K562 (cell line): ENCODE results near the gene FAM193A.

Source experiments
- CC2D1A ChIP-seq: fragments of 450-650 bp; IDR thresholded peaks from 2 replicates; pipeline ENCODE4 v1.6.1; 2017; ENCODE audit warnings: mild to moderate bottlenecking
- GABPB1 ChIP-seq: sonication (generic); formaldehyde crosslinking; IDR thresholded peaks from 2 replicates; pipeline ENCODE4 v1.8.0; 2022; ENCODE audit warnings: mild to moderate bottlenecking, missing genetic modification reagents
- HNRNPLL ChIP-seq: fragments of 200-400 bp; formaldehyde crosslinking; IDR thresholded peaks from 2 replicates; pipeline ENCODE4 v1.6.1; 2017; ENCODE audit warnings: low read length, low read depth, mild to moderate bottlenecking; ENCODE audit not compliant: poor library complexity, severe bottlenecking
- MYNN ChIP-seq, 2 experiments: sonication (generic); formaldehyde crosslinking in 1 of 2; IDR thresholded peaks; 2 replicates each; pipeline versions ENCODE4 v1.5.0 to v1.6.1; 2016 to 2020; ENCODE audit warnings: antibody characterized with exemption in 1 of 2, missing genetic modification reagents in 1 of 2
- POLR2A ChIP-seq: fragments of 450-650 bp; conservative IDR thresholded peaks from 2 replicates; pipeline ENCODE4 v1.6.1; 2016
- POLR3A ChIP-seq: IDR thresholded peaks from 2 replicates; pipeline ENCODE4 v1.6.1; 2011; ENCODE audit warnings: borderline replicate concordance, mild to moderate bottlenecking, moderate library complexity; ENCODE audit not compliant: insufficient read length, insufficient read depth; ENCODE audit errors: extremely low read depth
- RFX5 ChIP-seq: IDR thresholded peaks from 2 replicates; pipeline ENCODE4 v1.6.1; 2011; ENCODE audit warnings: low read depth, mild to moderate bottlenecking, improper control_type of control experiment, low read length
- RHOXF2B ChIP-seq: fragments of 250-450 bp; sonication (Bioruptor Pico); conservative IDR thresholded peaks from 2 replicates; pipeline ENCODE4 v1.5.1; 2021
- STAT5B ChIP-seq: fragments of 250-450 bp; sonication (Bioruptor Pico); IDR thresholded peaks from 2 replicates; pipeline ENCODE4 v1.8.0; 2021; ENCODE audit warnings: mild to moderate bottlenecking, inconsistent platforms
- TF ChIP-seq, protein P1 (sequence below), 3 experiments: IDR thresholded peaks in 2 of 3; conservative IDR thresholded peaks in 1 of 3; 2 replicates each; pipeline ENCODE4 v1.5.1; 2011 to 2012; ENCODE audit warnings: low read length in 3 of 3, mild to moderate bottlenecking in 3 of 3, control low read depth in 2 of 3, improper control_type of control experiment in 1 of 3, inconsistent platforms in 1 of 3, low read depth in 1 of 3, mixed read lengths in 1 of 3, moderate library complexity in 1 of 3; ENCODE audit not compliant: insufficient read depth in 2 of 3

DNA sequence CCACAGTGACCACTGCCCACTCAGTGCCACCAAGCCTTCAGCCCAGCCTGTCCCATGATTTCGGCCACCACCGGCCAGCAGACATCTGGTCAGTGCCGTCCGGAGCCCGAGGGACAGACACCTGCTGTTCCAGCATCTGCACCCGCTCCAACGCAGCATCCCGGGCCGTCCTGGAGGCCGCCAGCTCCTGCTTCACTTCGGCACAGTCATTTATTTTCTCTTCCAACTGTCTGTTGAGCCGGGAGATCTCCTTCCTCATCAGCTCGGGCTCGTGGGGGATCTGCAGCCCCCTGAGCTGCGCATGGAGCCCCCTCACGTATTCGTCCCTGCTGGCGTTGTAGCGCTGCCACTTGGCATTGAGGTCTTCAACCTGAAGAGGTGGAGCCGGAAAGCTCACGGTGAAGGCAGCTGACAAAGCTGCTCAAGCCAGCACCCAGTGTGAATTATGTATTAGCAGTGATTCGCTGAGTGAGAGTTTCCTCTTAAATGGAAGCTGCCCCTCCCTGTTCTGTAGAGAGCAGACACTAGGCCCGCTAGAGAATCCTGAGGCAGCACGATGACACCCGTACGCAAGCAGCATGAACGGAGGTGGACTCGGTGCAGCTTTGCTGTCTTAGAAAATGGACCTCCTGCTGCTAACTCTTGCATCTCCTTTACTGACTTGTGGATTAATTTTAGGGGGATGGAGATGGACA, 208.3 kb downstream of the FAM193A start:
- no peak for TF ChIP-seq POLR3A
- TF ChIP-seq, protein P1, sequence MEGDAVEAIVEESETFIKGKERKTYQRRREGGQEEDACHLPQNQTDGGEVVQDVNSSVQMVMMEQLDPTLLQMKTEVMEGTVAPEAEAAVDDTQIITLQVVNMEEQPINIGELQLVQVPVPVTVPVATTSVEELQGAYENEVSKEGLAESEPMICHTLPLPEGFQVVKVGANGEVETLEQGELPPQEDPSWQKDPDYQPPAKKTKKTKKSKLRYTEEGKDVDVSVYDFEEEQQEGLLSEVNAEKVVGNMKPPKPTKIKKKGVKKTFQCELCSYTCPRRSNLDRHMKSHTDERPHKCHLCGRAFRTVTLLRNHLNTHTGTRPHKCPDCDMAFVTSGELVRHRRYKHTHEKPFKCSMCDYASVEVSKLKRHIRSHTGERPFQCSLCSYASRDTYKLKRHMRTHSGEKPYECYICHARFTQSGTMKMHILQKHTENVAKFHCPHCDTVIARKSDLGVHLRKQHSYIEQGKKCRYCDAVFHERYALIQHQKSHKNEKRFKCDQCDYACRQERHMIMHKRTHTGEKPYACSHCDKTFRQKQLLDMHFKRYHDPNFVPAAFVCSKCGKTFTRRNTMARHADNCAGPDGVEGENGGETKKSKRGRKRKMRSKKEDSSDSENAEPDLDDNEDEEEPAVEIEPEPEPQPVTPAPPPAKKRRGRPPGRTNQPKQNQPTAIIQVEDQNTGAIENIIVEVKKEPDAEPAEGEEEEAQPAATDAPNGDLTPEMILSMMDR (IDR thresholded peaks at IDR 0.05 in 2 of 3, conservative IDR thresholded peaks at IDR 0.05 in 1 of 3; ENCODE audit: insufficient read depth in 2 of 3, low read depth in 1 of 3, low read length in 3 of 3) = no peak
- TF ChIP-seq POLR2A = no peak
- TF ChIP-seq RHOXF2B (CRISPR knock-in tag) = no peak
- no peak for TF ChIP-seq HNRNPLL
- TF ChIP-seq RFX5 = no peak
- no peak for TF ChIP-seq GABPB1 (CRISPR knock-in tag)
- no peak for TF ChIP-seq STAT5B (CRISPR knock-in tag)
- no peak for TF ChIP-seq CC2D1A
- TF ChIP-seq MYNN (IDR thresholded peaks at IDR 0.05) = no peak
- no peak for TF ChIP-seq MYNN (CRISPR knock-in tag; IDR thresholded peaks at IDR 0.05)
